Kidney epithelial cell (primary cell): ENCODE data around the gene PRKCD. TPM values are rescaled to one million over a fixed set of nuclear protein-coding genes. Genes with fewer than 3 reads are reported as not detected.
A peak's percentile ranks its signal among the peaks of the same experiment; 100 is the strongest.

Experiments
- DNase-seq: peaks from one replicate; pipeline ENCODE4 v3.0.0-alpha.2; 2010; ENCODE audit warnings: low read depth
- H3K27me3 ChIP-seq: 2 replicates; pipeline ENCODE4 v1.6.0; 2011; ENCODE audit warnings: low read length; ENCODE audit not compliant: control insufficient read depth, insufficient read depth
- H3K36me3 ChIP-seq: 2 replicates; pipeline ENCODE4 v1.5.1; 2011; ENCODE audit warnings: low read length; ENCODE audit not compliant: control insufficient read depth, insufficient read depth
- H3K4me3 ChIP-seq: 2 replicates; pipeline ENCODE4 v1.5.1; 2011; ENCODE audit warnings: low read depth, mild to moderate bottlenecking, control low read depth, low read length
- total RNA-seq: library from RNA; depleted of rRNA; stranded (reverse); fragments of >200 nt; gene quantifications from 2 replicates; pipeline ENCODE4 v1.2.3, GENCODE V29; 2015
- TF ChIP-seq, protein P1 (sequence below): IDR thresholded peaks from 2 replicates; pipeline ENCODE4 v1.5.1; 2011; ENCODE audit warnings: mild to moderate bottlenecking, moderate library complexity, low read length, control low read depth, inconsistent platforms; ENCODE audit not compliant: insufficient read depth, poor library complexity, severe bottlenecking

Gene PRKCD
- total RNA-seq, 1 donor from 2014 or later = 6.9 TPM

DNA sequence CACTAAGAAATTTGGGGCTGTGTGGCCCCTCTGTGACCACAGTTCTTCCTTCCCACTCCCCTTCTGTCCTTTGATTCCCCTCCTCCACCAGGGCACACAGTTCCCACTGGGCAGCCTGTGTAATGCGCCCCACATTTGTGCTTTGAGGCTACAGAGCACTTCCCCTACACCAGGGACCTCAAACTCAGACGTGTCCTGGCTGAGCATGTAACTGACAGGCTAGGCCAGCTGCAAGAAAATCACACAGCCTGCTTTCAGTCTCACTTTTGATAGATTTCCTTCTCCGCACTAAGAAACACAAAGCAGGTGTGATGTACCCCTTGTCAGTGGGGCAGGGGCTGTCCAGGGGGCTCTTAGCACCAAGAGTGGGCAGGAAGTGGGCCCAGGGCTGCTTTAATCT, 29.6 kb downstream of the PRKCD start:
- Histone ChIP-seq H3K36me3 (peaks cover 1% of the 10 kb centered on the region), H3K27me3 (no peaks in the 10 kb centered on the region), H3K4me3 (no peak overlapping the region)
- DNase-seq = no peak
- TF ChIP-seq, protein P1, sequence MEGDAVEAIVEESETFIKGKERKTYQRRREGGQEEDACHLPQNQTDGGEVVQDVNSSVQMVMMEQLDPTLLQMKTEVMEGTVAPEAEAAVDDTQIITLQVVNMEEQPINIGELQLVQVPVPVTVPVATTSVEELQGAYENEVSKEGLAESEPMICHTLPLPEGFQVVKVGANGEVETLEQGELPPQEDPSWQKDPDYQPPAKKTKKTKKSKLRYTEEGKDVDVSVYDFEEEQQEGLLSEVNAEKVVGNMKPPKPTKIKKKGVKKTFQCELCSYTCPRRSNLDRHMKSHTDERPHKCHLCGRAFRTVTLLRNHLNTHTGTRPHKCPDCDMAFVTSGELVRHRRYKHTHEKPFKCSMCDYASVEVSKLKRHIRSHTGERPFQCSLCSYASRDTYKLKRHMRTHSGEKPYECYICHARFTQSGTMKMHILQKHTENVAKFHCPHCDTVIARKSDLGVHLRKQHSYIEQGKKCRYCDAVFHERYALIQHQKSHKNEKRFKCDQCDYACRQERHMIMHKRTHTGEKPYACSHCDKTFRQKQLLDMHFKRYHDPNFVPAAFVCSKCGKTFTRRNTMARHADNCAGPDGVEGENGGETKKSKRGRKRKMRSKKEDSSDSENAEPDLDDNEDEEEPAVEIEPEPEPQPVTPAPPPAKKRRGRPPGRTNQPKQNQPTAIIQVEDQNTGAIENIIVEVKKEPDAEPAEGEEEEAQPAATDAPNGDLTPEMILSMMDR = no peak

DNA sequence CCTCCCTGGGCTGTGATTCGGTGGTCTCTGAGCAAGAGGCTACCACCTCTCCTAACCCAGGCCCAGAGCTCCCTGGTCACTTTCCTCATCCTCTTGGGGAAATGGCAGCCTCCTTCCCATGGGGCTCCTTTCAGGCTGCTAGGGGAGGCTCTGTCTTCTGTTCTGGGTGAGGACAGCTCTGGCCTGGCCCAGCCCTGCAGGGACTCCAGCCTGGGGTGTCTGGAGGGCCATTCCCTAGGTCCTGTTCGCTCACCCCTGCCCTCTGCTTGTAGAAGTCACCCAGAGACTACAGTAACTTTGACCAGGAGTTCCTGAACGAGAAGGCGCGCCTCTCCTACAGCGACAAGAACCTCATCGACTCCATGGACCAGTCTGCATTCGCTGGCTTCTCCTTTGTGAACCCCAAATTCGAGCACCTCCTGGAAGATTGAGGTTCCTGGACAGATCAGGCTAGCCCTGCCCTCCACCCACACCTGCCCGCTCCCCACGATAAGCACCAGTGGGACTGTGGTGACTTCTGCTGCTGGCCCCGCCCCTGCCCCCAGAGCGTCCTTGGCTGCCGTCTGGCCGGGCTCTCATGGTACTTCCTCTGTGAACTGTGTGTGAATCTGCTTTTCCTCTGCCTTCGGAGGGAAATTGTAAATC, 30.9 kb downstream of the PRKCD start:
- Histone ChIP-seq H3K27me3 (no peaks in the 10 kb centered on the region), H3K36me3 (peaks cover 1% of the 10 kb centered on the region), H3K4me3 (no peak overlapping the region)
- DNase-seq = no peak
- TF ChIP-seq, protein P1 = no peak

DNA sequence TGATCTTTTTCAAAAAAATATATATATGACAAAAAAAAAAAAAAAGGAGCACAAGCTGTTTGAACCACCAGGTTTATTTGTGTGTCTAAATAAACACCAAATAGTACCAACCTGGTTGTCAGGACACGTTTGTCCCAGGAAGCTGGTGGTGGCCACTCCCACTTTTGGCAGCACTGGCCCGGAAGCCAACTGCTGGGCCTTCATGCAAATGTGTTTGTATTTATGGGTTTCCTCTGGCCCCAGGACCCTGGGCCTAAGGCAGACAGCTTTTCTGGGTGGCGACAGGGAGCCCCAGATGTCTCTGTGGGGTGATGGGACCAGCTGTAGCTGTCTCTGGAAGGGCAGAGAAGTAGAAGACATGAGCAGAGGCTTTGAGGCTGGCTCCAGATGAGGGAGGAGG, 31.6 kb downstream of the PRKCD start:
- Histone ChIP-seq H3K36me3 (peaks cover 1% of the 10 kb centered on the region), H3K4me3 (no peak overlapping the region), H3K27me3 (no peaks in the 10 kb centered on the region)
- TF ChIP-seq, protein P1 = no peak
- no peak for DNase-seq

DNA sequence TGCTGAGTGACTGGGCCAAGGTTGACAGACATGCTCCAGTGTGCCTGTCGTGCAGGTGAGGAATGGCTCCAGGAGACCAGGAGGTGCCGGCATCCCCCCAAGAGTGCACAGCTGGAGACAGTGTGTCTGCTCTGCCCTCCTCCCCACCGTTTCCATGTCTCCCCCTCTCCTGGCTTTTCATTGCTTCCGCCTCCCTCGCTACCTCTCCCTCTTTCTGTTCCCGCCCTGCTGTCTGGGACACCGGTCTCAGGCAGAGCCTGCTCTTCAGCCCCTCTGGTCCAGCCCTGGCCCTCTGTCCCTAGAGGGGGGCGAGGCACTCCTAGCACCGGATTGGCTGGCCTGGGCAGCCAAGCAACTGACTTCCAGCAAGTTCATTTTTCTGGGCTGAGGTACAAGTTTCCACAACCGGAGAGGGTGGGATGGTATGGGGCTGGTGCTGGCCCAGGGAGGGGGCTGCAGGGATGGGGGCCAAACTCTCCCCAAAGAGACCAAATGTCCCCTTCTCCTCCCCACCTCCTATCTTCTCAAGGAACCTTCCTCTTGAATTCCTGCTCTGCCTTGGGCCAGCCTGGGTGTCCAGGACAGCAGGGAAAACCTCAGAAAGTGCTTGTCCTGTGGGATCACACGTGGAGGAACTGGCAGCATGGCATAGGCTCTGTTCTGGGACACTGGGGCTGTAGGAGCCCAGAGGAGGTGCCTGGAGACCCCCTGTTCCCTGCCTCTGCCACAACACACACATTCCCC, 32.6 kb downstream of the PRKCD start:
- Histone ChIP-seq H3K27me3 (peaks cover 2% of the 10 kb centered on the region), H3K4me3 (no peak overlapping the region), H3K36me3 (peaks cover 1% of the 10 kb centered on the region)
- TF ChIP-seq, protein P1 = no peak
- DNase-seq = no peak

DNA sequence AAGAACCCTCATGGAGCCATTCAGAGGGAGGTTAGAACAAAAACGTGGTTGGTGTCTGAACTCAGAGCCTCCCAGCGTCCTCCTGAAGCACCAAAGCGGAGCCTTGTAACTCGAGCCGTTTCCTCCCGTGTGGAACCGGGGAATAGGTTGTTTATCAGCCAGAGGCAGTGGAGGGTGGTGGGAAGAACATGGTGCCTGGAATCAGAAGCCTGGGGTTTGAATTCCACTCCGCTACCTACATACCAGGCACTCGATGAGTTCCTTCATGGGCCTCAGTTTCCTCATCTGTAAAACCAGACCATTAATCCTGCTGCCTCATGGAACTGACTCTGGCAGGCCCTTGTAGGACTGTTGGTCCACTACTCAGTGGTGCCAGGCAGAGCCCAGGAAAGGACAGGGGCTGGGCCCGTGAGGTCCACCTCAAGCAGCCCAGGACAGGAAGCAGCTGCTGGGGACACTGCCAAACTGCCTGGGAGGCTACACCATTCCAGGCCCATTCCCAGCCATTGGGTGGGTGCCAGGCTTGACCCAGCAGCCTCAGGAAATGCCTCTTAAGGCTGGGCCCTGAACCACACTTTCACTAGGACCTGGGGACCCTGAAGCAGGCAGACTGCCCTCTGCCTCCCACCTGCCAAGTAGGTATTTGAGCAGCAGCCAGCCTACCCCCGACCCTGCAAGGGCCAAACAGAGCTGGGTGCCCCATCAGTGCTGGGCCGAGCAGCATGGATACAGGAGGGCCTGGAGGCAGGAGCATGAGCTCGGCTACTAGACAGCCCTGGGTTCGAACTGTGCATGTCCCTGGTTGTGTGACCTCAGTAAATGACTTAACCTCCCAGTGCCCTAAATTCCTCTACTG, 33.4 kb downstream of the PRKCD start:
- TF ChIP-seq, protein P1 = no peak
- no peak overlapping the region for H3K4me3 ChIP-seq
- peaks cover 5% of the 10 kb centered on the region for H3K27me3 ChIP-seq
- DNase-seq = peak; percentile 32
- H3K36me3 ChIP-seq = peaks cover 1% of the 10 kb centered on the region
